ENCODE measurements around the gene TRIM17.
"Not testable (repeated sequence)": the region's sequence is repeated elsewhere in the genome, so short reads cannot be mapped to it uniquely, and the experiment has no call there.

Gene TRIM17

DNA sequence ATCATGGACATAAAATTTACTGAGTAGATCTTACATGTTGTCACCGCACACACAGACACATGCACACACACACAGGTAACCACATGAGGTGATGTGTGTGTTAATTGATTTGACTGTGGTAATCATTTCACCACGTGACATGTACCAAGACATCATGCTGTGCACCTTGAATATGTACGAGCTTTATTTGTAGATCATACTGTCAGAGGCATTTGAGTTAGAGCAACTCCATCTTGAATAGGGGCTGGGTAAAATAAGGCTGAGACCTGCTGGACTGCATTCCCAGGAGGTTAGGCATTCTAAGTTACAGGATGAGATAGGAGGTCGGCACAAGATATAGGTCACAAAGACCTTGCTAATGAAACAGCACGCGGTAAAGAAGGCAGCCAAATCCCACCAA, 31.7 kb upstream of the TRIM17 start:
- no peak for DNase-seq (ENCODE audit: low spot score)

DNA sequence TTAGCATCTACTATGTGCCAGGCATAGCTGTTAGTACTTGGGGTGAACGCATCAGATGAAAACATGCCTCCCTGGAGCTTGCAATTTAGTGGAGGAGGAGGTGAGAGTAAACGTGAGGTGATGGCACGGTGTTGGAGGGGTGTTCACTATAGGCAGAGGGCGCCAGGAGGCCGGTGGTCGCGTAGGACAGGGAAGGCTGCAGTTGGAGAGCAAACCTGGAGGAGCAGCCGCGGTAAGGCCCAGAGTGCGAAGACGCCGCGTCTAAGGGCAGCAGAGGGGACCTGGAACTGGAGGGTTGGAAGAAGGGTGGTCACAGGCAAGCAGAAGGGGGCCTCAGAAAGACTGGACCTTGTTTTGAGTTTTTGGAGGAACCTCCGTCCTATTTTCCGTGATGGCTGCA, 30.2 kb upstream of the TRIM17 start:
- peak; percentile 60 for DNase-seq (ENCODE audit: low spot score)

GRCh38 chr1:228445843-228446650, 29.4 kb upstream of the TRIM17 start:
- DNase-seq (ENCODE audit: low spot score), result peak; percentile 70

GRCh38 chr1:228445490-228445842, 28.8 kb upstream of the TRIM17 start:
- no peak for DNase-seq (ENCODE audit: low spot score)

DNA sequence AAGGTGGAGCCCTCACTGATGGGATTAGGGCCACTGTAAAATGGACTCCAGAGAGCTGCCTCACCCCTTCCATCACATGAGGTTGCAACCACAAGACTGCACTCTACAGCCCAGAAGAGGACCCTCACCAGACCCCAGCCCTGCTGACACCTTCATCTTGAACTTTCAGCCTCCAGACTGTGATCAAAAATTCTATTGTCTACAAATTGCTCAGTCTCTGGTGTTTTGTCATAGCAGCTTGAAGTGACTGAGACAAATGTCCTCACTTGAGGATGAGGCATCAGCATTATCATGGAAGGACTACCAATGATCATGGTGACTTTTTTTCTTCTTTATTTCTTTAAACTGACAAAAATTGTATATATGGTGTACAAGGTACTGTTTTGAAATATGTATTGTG, 26.7 kb upstream of the TRIM17 start:
- DNase-seq (ENCODE audit: low spot score), result no peak

DNA sequence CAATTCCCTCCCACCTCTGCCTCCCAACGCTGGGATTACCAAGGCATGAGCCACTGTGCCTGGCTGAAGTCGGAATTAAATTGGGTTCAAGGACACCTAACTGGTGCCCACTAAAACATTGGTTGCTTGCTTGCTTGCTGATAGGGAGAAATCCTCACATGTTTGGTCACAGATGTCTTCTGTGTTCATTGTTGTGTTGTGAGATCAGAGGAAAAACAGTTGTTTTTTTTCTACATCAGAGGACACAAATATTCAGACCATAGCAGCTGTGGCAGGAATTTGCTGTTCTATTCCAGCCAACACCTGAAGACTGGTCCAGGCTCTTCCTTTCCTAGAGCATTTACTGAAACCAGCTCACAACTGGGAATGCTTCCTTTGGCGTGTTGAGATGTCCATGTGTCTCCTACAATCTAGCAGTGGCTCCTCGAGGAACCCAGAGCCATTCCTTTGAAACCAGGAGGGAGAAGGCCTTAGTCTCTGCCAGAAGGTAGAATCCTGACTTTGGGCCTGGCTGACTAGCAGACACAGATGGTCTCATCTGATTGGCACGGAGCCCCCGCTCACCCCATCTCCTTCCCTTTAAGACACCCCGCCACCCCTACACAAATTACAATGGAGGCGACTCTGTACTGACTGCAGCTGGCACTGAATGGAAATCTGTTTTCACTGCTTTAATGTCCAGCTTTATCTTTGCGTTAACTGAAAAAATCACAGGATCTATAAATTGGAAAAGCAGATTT, 24.3 kb upstream of the TRIM17 start:
- DNase-seq (ENCODE audit: low spot score), result no peak

GRCh38 chr1:228438266-228438665, 21.6 kb upstream of the TRIM17 start:
- DNase-seq (ENCODE audit: low spot score), result no peak

GRCh38 chr1:228437424-228437962, 20.8 kb upstream of the TRIM17 start:
- no peak for DNase-seq (ENCODE audit: low spot score)

DNA sequence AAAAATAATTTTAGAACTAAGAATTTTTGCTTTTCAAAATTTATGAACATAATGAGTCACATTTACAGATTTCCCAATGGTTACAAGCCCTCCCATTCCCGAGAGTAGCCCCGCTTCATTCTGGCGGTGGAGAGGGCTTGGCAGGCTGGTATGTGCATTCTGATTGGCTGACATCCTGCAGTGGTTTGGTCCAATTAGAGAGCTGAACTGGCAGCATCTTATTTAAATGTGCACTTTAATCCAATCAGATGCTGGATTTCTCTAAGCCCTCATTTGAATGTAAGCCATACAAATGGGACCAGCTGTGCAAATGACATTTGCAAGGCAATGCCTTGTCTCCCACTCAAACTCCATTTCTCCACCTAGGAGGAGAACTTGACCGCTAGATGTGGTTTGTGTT, 18.0 kb upstream of the TRIM17 start:
- DNase-seq (ENCODE audit: low spot score), result peak; percentile 55

GRCh38 chr1:228433337-228434053, 16.8 kb upstream of the TRIM17 start:
- DNase-seq (ENCODE audit: low spot score), result not testable (repeated sequence)

- DNase-seq (ENCODE audit: low spot score), result no peak
Observed at GRCh38 chr1:228430243-228430642, 13.6 kb upstream of the TRIM17 start.

GRCh38 chr1:228429698-228430097, 13.0 kb upstream of the TRIM17 start:
- no peak for DNase-seq (ENCODE audit: low spot score)

- no peak for DNase-seq (ENCODE audit: low spot score)
Observed at GRCh38 chr1:228429007-228429406, 12.3 kb upstream of the TRIM17 start.

GRCh38 chr1:228428412-228428811, 11.8 kb upstream of the TRIM17 start:
- no peak for DNase-seq (ENCODE audit: low spot score)

DNA sequence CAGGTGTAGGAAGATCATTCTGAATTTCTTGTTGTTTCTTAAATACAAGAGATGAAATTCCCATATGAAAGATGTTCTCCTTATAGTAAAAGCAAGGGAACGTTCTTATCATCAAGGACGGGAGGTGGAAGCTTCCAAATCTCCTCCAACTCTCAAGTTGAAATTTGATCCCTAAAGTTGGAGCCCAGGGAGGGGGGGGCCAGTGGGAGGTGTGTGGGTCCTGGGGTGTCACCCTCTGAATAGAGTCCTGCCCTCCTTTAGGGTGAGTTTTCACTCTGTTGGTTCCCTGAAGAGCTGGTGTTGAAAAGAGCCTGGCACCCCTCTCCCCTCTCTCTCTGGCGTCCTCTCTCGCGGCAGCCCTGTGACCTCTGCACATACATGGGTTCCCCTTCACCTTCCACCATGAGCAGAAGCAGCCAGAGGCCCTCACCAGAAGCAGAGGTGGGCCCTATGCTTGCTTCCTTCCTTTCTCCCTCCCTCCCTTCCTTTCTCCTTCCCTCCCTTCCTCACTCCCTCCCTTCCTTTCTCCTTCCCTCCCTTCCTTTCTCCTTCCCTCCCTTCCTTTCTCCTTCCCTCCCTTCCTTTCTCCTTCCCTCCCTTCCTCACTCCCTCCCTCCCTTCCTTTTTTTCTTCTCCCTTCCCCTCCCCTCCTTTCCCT, 10.0 kb upstream of the TRIM17 start:
- no peak for DNase-seq (ENCODE audit: low spot score)

GRCh38 chr1:228424685-228425660, 8.3 kb upstream of the TRIM17 start:
- no peak for DNase-seq (ENCODE audit: low spot score)

- DNase-seq (ENCODE audit: low spot score), result no peak
Observed at GRCh38 chr1:228423404-228424053, 6.9 kb upstream of the TRIM17 start.

- no peak for DNase-seq (ENCODE audit: low spot score)
Observed at GRCh38 chr1:228420968-228421826, 4.5 kb upstream of the TRIM17 start.

- no peak for DNase-seq (ENCODE audit: low spot score)
Observed at GRCh38 chr1:228417483-228418203, 982 bp upstream of the TRIM17 start.
